ENCODE results near the gene JAM3.

Gene JAM3

GRCh38 chr11:134146598-134146997, 77.7 kb downstream of the JAM3 start:
- TF ChIP-seq CTCF (IDR thresholded peaks at IDR 0.05; ENCODE audit: control extremely low read depth, extremely low read depth, low read depth, missing control alignments) = no peak
- DNase-seq (ENCODE audit: extremely low spot score) = no peak
- POLR2A ChIA-PET = no interaction called here
- CTCF ChIA-PET = interaction anchor here (1.3 kb wide), 1 partner anchor 9 kb away, joined by 4 read pairs; no protein-coding TSS in a partner anchor

- CTCF ChIA-PET = interaction anchor here (1.4 kb wide), 1 partner anchor 15 kb away, joined by 3 read pairs; no protein-coding TSS in a partner anchor
- POLR2A ChIA-PET = no interaction called here
- no peak for TF ChIP-seq CTCF (IDR thresholded peaks at IDR 0.05; ENCODE audit: control extremely low read depth, extremely low read depth, low read depth, missing control alignments)
Observed at GRCh38 chr11:134149371-134149770, 80.5 kb downstream of the JAM3 start.

GRCh38 chr11:134150195-134150903, 81.5 kb downstream of the JAM3 start:
- ChIA-PET POLR2A (no interaction called here), CTCF (interaction anchor here (1.2 kb wide), 1 partner anchor 11 kb away, joined by 3 read pairs; no protein-coding TSS in a partner anchor)
- DNase-seq (ENCODE audit: extremely low spot score) = no peak
- TF ChIP-seq CTCF (IDR thresholded peaks at IDR 0.05; ENCODE audit: control extremely low read depth, extremely low read depth, low read depth, missing control alignments) = no peak

More at GRCh38 chr11:134149371-134149770, 80.5 kb downstream of the JAM3 start:
- no peak for DNase-seq (ENCODE audit: extremely low spot score)

- CTCF ChIA-PET = interaction anchor here (1.2 kb wide), 1 partner anchor 12 kb away, joined by 3 read pairs; no protein-coding TSS in a partner anchor
- POLR2A ChIA-PET = no interaction called here
- no peak for DNase-seq (ENCODE audit: extremely low spot score)
- no peak for TF ChIP-seq CTCF (IDR thresholded peaks at IDR 0.05; ENCODE audit: control extremely low read depth, extremely low read depth, low read depth, missing control alignments)
Observed at GRCh38 chr11:134151083-134151747, 82.3 kb downstream of the JAM3 start.

GRCh38 chr11:134152696-134153095, 83.8 kb downstream of the JAM3 start:
- ChIA-PET POLR2A (no interaction called here), CTCF (no interaction called here)
- TF ChIP-seq CTCF (IDR thresholded peaks at IDR 0.05; ENCODE audit: control extremely low read depth, extremely low read depth, low read depth, missing control alignments) = no peak
- DNase-seq (ENCODE audit: extremely low spot score) = no peak

- no peak for DNase-seq (ENCODE audit: extremely low spot score)
- ChIA-PET POLR2A (no interaction called here), CTCF (no interaction called here)
- no peak for TF ChIP-seq CTCF (IDR thresholded peaks at IDR 0.05; ENCODE audit: control extremely low read depth, extremely low read depth, low read depth, missing control alignments)
Observed at GRCh38 chr11:134153147-134153905, 84.5 kb downstream of the JAM3 start.
